OCI-LY3 (cell line): ENCODE measurements around the gene CHST8.

Source experiments
- CTCF ChIP-seq: fragments of 200-600, 300-600 bp; sonication (generic); IDR thresholded peaks from 2 replicates; pipeline ENCODE4 v1.5.1; 2014; ENCODE audit warnings: antibody characterized with exemption, low read length, low read depth
- EZH2phosphoT487 ChIP-seq: fragments of 200-600 bp; shearing (Covaris generic); IDR thresholded peaks from 2 replicates; pipeline ENCODE4 v1.6.1; 2018; ENCODE audit warnings: antibody characterized with exemption, mixed run types, low read depth

- TF ChIP-seq CTCF: no peak
- no peak for TF ChIP-seq EZH2phosphoT487
These were observed 31.5 kb upstream of the CHST8 start for GRCh38 chr19:33590224-33590623.
